HG02642 (cell line): ENCODE measurements around the gene PPP1R27.
"Not testable (repeated sequence)": the region's sequence is repeated elsewhere in the genome, so short reads cannot be mapped to it uniquely, and the experiment has no call there.

Experiments
- ATAC-seq: cut with Tn5 transposase; IDR thresholded peaks from one replicate; pipeline ENCODE4 v1.9.1; 2021; ENCODE audit warnings: mild to moderate bottlenecking; ENCODE audit not compliant: unreplicated experiment, poor library complexity

PPP1R27 gene

GRCh38 chr17:81842725-81843504 lies 8.1 kb upstream of the PPP1R27 start:
- ATAC-seq, result no peak

DNA sequence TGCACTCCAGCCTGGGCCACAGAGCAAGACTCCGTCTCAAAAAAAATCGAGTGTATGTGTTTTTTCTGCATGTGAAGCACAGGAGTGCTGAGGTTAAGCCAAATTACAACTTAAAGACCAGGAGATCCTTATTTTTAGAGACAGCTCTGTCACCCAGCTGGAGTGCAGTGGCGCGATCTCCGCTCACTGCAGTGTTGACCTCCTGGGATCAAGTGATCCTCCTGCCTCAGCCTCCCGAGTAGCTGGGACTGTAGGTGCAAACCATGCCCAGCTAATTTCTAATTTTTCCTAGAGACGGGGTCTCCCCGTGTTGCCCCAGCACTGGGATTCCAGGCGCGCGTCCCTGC lies 7.5 kb upstream of the PPP1R27 start:
- ATAC-seq, result no peak

DNA sequence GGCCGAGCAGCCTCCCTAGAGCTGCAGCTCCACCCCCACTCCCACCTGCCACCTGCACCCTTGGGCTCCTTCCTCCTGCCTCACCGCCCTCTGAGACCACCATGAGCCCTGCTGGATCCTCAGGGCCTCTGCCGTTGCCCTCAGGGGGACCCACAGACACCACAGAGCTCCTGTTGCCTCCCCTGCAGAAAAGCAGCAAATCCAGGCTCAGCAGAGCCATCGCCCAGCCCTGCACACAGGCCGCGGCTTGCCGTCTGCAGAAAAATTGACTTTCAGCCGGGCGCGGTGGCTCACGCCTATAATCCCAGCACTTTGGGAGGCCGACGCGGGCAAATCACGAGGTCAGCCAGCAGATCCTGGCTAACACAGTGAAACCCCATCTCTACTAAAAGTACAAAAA lies 7.0 kb upstream of the PPP1R27 start:
- ATAC-seq, result no peak

GRCh38 chr17:81840826-81841778 lies 6.3 kb upstream of the PPP1R27 start:
- ATAC-seq, result no peak

GRCh38 chr17:81840059-81840458 lies 5.2 kb upstream of the PPP1R27 start:
- ATAC-seq, result not testable (repeated sequence)

DNA sequence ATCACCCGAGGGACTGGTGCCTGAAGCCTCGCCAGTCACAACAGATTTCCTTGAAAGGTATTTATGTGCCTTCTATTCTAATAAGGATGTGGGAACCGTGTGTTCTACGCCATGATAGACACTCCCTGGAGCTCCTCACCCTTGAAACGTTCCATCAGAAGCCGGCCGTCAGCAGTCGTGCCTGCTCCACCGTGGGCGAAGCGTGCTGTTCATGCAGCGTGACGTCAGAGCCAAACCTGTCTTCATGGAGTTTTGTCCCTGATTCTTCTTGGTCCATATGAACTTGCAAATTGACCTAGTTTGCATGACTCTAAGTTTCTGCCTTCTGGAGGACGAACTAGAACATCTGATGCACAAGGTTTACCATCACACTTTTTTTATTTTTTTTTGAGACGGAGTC lies 4.5 kb upstream of the PPP1R27 start:
- no peak for ATAC-seq

DNA sequence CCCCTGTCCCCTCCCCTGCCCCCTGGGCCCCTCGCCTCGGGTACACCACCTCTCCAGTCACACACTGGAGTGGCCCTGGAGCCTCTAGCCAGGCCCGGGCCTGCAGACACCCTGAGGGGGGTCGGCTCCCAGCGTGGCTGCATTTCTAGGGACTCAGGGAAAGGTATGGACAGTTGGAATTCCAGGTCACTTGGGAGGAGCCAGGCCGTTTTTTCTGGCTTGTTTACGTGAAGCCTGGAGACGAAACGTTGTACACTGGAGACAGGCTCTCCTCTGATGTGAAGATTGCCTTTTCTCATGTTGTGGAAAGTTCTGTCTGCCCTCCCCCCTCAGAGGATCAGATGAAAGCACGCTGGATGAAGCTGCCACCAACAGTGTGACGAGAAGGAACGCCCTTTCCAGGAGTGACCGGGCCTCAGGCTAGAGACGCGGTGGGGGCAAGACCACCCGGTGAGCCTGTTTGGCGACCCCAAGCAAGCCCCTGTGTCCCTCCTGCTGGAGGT lies 4.0 kb upstream of the PPP1R27 start:
- no peak for ATAC-seq

- no peak for ATAC-seq
These were observed 2.8 kb upstream of the PPP1R27 start for GRCh38 chr17:81837641-81838040.

DNA sequence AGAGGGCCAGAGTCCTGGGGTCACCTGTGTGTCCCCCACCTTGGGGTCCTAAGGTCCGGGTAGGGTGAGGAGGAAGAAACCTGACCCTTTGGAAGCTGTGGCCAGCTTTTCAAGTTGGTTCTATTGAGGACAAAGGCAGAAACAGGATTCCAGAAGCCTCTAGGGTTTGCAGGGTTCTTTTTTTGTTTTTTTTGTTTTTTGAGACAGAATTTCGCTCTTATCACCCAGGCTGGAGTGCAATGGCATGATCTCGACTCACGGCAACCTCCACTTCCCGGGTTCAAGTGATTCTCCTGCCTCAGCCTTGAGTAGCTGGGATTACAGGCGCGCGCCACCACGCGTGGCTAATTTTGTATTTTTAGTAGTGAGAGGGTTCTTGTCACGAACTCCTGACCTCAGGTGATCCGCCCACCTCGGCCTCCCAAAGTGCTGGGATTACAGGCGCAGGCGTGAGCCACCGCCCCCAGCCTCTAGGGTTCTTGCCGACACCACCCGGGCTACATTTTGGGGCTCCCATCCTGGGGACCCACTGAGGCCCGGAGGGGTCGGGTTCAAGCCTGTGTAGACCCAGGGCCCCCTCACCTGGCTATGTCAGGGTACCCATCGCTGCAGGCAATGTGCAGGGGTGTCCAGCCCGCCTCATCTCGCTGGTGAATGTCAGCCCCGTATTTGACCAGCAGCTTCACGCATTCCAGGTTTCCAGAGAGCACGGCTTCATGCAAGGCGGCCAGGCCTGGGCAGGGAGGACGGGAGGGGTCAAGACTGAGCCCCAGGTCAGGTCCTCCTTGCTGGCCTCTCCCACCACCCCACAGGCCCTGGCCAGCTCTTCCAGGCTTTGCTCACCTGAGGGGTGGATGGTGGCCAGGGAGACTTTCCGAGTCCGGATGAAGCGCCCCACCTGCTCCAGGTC lies 674 bp downstream of the PPP1R27 start:
- ATAC-seq, result no peak

DNA sequence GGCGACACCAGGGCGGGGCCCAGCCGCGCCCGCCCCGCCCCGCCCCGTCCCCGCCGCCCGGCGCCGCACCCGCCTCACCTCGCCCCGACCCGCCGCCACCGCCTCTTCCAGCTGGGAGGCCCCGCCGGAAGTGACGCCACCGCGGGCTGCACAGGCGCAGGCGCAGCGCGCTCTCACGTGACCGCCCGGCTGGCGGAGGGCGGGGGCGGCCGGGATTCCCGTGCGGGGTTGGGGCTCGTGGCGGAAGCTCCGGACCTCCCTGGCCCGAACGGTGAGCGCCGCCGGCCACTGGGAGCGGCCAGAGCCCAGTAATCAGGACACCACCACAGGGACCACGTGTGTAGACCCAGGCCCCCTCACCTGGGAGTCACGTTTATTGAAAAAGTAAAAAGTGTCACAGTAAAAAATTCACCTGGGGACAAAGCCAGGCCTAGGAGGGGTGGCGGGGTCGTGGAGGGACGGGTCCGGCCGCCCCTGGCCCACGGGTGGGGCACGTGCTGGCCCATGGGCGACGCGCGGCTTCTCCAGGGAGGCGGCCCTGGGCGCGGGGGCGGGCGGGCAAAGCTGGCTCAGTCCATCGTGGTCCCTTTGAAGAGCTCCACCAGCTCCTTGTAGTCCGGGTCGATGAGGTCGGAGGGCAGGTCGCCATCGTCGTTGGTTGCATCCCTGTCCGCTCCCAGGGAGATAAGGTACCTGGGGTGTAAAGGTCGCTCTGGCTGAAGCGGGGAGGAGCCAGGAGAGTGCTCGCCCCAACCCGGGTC lies 1.5 kb downstream of the PPP1R27 start, which contains the start of gene MCRIP1:
Gene MCRIP1 (minus strand): TSS at position 132 of the 761 bp plus-strand sequence. CDS start 8,785 bp downstream, outside the sequence.
- peak; percentile 77 for ATAC-seq

DNA sequence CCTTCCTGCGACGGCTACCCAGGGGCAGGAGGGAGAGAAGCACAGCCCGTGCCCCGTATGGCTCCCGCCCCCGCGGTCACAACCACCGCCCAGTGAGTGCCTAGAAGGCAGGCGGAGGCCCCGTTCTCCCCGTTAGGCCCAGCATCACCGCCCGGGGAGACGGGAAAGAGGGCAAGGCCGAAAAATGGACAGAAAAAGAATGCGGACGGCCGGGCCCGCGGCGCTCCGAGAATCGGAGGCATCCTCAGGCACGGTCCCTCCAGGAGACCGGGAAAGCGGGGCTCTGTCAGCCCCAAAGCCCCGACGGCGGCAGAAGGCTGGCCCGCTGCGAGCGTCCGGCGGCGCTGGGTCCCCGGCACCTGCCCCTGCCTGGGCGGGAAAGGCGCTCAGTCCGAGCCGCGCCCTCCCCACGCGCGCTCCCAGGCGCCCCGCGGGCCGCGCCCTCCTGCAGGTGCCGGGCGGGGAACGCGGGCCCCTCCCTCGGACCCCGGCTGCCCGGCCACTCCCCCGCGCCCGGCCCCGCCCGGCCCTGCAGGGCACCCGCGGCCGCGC lies 2.2 kb downstream of the PPP1R27 start:
- ATAC-seq, result peak; percentile 74

DNA sequence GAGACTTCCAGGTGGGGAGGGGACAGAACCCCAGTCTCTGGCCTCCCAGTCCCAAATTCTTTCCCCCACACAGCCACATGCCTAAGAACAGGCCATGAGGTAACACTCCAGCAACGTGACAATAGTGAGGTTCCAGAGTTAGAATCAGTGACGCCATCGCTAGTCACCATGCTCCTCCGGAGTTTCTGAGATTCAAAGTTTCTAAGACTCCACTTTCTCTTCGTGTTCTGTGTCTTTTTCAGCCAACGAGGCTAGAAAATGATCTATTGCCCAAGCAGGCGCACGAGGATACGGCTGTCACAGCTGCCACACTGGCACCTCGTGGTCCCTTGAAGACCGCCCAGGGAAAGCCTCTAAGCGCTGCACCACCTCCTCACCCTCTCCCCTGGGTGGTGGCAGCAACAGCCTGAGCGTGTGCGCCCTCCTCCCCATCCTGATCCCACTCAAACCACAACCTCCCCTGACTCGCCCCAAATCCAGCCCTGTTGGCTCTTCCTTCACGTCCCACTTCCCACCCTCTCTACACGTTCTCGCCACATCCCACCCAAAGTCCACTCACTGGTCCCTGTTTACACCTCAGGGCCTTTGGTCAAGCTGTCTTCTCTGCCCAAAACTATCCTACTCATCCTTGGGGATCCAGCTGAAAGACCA lies 2.8 kb downstream of the PPP1R27 start:
- ATAC-seq, result no peak

DNA sequence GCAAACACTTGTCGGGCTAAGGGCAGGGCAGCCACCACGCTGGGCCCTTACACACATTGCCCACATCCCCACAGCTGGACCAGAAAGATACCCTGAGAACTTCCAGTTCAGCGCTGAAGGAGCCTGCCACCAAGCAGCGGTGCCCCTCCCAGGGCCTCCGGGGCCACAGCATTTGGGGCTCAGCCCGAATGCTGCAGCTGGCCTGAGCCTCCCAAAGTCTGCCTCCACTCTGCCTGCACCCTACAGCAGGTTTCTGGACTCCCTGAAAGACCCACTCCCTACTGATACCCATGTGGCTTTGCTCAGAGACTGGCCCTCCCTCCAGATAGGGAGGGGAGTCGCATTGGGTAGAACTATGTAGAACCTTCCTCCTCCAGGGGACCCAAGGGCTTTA lies 3.3 kb downstream of the PPP1R27 start:
- ATAC-seq, result no peak

- no peak for ATAC-seq
These were observed 5.0 kb downstream of the PPP1R27 start for GRCh38 chr17:81829858-81830257.

DNA sequence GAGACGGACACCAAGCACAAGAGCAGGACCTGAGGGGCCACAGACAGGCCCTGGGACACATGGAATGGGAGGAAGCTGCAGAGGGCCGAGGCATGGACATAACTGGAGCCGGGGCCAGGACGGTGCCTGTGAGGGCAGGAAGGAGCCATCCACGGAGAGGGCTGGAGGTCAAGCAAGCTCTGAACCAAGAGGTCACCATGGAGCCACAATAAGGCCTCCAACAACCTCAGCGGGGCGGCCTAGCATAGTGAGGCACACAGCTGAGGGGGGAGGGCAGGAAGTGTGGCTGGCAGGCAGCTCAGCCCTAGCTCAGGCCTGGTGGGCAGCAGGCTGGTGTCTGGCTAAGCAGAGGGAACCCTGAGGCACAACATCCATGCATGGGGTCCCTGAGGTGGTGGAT lies 6.2 kb downstream of the PPP1R27 start:
- ATAC-seq, result no peak

DNA sequence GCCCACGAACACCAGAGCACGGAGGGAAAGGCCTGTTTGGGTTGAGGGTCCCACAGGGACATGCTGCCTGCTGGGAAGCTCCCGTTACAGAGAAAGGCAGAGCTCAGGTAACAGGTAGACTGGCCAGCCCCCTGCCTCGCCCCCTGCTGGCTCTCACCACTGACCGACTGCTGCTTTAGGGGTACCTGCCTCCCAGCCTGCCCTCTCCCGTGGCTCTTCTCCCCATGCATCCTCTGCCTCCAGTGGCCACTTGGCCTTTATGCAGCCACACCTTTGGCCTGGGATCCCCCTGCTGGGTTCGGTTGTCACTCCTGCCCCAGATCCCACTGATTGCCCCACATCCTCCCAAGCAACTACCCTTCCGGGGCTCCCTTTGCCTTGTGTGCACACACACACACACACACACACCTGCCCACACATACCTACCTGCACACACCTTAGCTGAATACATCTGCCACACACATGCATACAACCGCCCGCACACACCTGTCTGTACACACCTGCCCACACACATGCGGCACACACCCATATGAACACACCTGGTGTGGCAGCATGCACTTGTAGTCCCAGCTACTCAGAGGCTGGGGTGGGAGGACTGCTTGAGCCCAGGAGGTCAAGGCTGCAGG lies 8.9 kb downstream of the PPP1R27 start:
- no peak for ATAC-seq

- ATAC-seq, result no peak
These were observed 10.3 kb downstream of the PPP1R27 start for GRCh38 chr17:81824595-81824994.
